HG03457 (cell line): ENCODE results near the gene FAM193B.

Experiments used
- ATAC-seq: cut with Tn5 transposase; IDR thresholded peaks from one replicate; pipeline ENCODE4 v1.9.1; 2021; ENCODE audit warnings: moderate number of reproducible peaks; ENCODE audit not compliant: unreplicated experiment

Gene FAM193B

DNA sequence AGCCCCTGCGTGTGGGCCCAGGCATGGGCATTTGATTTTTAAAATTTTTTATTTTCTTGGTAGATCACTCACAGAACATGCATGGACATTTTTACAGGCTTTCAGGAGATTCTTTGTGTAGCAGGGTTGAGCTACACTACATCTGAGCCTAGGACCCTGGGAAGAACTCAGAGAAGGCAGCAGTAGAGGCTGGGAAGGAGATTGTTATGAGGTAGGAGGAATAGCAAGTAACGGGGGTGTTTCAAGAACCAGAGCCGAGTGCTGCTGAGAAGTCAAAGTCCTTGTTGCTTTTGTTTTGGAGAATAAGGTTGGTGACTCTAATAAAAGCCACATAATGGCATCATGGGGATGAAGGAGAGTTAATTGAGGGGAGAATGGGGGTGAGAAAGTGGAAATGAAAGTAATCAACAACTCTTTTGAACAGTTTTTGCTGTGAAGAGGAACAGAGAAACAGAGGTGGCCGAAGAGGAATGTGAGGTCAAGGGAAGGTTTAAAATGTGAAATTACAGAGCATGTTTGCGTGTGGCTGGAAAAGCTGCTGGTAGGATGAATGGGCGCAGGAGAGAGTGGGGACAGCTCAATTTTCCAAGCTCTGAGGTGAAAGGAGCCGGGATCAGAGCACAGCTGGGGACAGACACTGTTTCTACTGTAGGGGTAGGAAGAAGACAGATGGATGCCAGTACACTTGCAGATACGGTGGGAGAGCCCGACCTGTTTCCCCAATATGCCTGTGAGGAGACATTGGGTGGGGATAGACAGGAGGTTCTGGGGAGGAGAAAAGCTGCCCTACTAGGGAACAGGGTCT is 52.3 kb downstream of the FAM193B start:
- no peak for ATAC-seq

DNA sequence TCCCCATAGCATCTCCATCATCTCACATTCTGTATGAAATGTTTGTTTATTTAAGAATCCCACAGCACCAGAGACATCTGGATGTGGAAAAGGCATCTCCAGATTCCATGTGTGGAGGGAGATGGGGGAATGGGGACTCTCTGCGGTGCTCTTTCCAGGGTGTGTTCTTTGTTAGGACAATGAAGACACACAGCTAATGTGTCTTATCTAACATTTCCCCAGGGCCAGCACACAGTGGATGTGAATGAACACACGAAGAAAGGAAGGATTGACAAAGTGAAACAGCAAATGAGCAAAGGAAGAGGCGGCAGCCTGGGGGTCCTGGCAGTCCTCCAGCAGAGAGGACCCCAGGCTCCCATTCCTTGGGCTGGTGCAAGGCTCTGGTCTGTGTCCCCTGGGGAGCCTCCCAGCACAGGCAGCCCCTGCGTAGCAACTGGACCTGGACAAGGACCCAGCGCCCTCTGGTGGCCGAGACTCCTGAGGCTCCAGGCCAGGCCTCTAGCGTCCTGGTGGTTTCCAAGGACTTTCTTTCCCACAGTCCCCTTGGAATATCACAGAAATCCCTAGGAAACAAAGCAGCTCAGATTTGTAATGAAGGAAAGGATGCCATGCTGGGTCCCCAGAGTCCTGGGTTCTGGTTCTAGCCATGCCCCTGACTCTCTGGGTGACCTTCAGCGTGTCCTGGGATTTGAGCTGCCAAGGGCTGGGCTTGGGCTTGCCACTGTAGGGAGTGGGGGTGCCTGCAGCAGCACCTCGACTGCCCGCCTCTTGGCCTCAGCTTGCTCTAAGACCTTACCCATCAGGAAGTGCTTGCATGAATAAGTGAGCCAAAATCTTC is 53.5 kb downstream of the FAM193B start:
- no peak for ATAC-seq

DNA sequence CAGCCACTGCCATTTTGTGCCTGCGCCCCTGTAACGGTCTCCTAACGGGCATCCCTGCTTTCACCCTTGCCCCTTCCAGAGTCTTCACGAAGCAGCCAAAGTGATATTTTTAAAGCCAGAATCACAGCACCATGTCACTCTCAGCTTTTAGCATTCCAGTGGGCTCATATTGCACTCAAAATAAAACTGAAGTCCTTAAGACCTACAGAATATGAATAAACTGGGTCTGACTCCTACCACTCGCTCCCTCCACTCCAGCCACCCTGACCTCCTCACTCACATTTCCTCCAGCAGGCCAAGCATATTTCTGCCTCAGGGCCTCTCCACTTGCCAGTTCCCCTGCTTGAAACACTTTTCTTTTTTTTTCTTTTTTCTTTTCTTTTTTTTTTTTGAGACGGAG is 54.5 kb downstream of the FAM193B start:
- no peak for ATAC-seq

DNA sequence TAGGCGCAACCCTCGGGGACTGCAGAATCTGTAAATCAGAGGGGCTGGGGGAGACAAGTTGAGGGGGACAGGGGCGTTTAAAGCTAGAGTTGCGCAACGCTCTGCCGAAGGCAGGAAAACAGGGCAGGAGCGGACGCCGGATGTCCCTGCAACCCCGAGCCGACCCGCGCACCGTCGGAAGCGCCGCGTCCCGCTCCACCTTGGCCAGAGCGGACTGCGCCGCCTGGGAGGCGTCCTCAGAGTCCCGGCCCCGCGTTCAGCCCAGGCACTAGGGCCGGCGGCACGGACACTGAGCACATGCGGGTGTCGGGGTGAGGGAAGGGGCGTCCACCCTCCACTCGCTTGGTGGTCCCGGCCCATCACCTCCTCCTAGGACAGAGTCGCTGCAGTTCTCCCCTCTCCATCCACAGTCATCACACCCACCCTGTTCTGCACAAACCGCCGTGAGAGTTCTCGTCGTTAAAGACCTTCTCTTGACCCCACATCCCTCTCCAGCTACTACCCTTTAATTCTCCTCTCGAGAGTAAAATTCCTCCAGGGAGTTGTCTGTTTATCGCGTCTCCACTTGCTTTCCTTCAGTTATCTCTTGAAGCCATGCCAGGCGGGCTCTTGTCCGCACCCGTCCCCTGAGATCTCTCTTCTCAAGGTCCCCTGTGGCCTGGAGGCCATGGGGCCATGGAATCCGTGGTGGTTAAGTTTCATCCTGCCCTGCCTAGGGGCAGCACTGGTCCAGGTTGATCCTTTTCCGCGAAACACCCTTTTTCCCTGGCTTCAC is 56.2 kb downstream of the FAM193B start:
- no peak for ATAC-seq

DNA sequence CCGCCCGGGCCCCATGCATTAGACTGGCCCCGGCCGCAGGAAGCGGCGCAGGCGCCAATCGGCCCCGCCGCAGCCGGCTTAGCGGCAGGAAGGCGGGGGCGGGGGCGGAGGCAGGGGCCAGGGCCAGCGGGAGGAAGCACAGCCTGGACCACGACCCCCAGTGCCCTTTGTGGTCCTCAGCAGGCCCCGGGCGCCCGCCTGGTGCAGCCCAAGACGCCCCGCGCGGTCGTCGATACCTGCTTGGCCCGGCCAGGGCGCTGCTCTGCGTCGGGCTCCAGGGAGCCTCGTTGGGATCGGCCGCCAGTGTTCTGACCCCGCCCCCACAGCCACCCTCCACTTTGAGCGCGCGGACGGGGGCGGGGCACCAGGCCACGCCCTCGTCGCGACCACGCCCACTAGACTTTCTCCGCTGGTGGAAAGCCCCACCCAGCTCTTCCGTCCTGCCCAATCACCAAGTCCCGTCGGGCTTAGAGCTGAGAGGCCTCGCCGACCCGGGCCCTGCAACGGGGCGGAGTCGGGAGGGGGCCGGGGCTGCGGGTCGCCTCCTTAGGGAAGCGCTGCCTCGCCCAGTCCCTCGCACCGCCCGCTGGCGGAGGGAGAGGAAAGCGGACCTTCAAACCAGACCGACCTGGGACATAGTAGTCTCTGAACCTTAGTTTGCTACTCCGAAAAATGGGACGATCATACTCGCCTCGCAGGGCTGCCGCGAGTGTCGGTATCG is 56.9 kb downstream of the FAM193B start, which contains the start of gene PDLIM7:
PDLIM7 (minus strand) TSS at position 313 of the 721 bp plus-strand sequence. CDS start 1,092 bp downstream, outside the sequence.
- ATAC-seq: peak; percentile 55

DNA sequence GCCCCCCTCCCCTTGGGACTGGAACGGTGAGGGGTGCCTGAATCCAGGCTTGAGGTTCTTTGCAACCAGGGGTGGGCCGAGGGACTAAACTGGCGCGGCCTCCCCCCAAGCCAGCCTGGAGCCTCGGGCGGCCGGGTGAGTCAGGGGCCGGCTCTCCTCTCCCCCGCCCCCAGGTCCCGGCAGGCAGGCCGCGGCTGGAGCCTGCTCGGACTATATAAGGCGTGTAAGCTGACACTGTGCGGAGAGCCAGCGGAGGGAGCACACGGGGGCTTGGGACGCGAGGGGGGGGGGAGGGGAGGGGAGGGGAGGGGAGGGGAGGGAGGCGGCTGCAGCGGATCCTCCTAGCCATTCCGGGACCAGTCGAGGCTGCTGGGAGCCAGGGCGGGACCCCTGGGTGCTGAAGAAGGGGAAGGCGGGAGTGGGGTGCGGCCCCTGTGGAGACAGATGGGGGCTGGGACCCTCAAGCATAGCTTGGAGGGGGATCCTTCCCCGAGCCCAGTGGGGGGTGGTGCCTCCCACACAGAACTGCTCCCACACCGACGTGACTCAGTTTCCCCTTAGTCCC is 57.6 kb downstream of the FAM193B start:
- ATAC-seq: no peak

DNA sequence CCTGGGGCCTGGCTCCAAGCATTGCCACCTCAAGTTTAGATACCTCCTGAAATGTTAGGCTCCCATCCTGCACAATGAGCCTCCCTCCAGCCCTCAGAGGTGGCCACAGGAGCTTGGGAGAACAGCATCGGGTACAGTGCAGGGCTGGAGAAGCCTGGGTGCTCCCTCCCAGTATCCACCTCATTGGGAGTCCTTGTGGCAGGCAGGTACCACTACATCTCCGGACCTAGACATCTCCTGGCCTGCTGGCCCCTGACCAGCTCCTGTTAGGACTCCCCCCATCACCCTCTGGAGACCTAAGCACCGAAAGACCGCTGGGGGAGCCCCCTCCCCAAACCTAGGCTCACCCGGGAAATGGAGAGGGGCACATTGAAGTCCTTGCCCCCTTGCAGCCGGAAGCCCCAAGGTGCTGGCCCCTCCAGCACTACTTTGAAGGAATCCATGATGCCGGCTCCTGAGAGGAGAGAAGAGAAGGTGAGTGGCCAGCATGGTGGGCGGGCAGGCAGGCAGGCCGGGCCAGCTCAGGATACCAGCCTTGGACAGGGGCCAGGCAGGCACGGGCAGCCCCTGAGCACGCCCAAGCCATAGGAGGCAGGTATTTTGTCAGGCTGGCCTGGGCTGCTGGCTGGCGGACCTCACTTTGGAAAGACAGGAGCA is 58.2 kb downstream of the FAM193B start:
- no peak for ATAC-seq

DNA sequence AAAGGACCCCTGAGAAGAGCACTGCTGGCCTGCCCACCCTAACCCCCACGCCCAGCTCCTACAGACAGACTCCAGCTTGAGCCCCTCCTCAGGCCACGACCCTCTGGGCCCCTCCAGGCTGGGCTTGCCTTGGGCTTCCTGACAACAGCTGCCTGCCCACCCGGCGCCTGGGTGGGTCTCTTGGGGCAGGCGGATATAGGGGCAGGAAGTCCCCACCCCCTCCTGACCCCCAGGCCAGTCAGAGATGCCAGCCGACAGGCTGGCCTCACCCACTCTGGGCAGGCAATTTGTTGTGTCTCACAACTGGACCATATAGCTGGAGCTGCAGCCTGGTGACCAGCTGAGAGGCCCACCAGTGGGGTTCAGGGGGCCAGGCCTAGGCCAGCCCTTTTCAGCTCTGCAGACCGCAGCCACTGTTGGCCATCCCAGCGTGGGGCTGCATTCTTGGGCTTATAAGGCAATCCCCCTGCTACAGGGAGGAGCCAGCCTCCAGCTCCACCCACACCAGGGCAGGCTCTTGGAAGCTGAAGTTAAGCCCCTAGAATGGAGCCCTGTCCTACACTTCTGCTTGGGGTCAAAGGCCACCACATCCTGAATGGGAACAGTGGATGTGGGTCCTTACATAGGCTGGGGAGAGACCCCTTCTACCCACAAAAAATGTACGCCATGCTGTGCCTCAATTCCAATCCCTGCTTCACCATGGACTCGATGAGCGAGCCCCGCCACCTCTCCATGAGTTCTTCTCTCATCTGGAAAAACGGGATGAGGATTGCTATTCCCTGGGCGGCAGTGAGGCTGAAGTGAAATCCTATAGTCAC is 58.9 kb downstream of the FAM193B start:
- ATAC-seq: no peak

DNA sequence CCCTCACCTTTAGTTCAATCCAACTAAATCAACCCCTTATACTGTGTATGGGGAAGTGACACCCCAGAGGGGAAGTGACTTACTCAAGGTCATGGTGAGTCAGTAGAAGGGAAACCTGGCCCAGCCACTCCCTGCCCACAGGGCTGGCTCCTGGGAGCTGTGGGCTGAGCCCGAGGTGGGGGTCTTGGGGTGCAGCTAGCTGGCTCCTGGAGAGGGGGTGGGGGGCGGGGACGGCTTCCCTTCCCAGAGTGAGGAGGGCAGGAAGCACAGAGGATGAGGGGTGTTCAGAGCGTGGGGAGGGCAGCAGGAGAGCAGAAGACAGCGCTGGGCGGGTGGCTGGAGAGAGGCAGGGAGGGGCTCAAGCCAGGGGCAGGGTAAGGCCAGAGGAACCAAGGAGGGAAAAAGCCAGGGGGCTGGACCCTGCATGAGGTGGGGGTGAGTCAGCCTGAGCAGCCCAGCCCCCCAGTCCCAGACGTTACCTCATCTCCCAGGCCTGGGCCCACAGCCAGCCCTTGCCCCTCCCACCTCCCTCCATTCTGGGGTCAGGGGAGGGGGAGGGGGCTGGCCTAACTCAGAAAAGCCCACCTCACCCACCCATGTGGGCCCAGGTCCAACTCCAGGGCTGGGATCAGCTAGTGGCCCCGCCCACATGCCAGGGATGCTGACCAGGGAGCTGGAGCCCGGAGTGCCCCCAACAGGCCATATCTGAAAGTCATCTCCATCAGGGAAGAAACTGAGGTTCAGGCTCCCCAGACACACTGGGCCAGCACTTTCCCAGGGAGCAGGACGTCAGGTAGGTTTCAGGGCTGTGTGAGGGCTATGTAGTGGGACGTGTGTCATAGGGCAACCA is 59.8 kb downstream of the FAM193B start:
- ATAC-seq: no peak

DNA sequence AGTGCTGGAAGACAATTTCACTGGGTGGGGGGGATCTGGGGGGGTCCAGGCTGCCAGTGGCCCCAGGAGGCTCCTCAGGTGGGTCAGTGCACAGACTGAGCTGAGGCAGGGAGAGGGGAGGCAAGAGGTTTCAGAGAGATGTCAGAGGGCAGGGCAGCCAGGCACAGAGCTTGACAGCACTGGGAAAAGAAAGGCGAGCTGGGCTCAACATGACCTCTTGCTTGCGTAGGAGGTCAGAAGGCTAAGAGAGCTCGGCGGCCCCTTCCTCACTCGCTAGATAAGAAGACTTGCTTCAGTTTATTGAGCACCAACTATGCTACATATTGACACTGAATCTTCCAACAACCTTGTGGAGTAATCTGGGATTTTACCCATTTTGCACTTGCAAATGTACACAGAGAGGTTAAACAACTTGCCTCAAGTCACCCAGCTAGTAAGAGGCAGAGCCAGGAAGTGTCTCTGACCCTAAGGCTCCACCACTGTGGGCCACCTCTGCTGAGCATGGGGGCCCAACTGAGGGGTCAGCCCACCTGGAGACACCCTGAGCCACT is 60.5 kb downstream of the FAM193B start:
- no peak for ATAC-seq

DNA sequence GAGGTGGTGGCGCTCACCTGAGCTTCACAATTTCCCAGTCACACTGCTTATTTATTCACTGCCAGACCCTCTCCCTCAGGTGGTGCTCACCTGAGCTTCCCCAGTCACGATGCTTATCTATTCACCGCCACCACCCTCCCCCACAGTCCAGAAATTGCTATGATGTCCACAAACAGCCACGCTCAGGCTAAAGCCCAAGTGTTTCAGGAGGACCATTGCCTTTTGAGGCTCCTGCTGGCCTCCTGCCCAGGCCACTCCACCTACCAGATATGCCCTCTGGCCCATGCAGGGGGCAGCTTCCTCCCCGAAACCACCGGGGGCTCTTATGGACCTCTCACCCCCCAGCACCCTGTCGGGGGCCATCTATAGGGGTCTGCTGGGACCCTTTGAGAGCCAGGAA is 61.5 kb downstream of the FAM193B start:
- no peak for ATAC-seq

DNA sequence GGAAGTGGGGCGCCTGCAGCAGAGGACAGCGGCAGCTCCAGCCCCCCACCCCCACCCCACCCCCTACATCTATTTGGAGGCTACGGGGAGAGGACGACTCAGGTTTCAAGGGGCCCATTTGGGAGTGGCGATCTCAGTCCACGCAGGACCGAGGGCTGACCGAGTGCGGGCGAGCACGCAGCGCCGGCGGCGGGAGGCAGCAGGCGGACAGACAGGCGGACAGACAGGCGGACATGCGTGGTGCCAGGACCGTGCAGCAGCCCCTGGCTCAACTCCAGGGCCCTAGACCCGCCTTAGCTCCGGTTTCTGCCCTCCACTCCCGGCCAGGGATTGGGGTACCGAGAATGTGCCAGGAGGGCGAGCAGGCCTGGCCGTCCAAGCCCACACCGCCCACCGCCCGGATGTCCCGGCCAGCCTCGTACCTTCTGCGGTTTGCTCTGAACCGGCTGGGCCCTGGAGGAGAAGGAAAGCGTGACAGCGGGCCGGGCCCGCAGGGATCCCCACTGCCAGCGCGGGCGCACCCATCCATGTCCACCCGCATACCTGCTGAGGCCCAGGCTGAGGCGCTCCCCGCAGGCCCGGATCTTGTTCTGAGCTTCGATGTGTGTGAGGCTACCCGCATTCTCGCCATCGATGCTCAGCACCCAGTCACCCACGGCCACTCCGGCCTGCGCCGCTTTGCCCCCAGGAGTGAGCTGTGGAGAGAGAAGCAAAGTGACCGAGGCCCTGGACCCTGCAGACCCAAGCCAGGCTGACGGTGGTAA is 62.2 kb downstream of the FAM193B start:
- ATAC-seq: no peak

DNA sequence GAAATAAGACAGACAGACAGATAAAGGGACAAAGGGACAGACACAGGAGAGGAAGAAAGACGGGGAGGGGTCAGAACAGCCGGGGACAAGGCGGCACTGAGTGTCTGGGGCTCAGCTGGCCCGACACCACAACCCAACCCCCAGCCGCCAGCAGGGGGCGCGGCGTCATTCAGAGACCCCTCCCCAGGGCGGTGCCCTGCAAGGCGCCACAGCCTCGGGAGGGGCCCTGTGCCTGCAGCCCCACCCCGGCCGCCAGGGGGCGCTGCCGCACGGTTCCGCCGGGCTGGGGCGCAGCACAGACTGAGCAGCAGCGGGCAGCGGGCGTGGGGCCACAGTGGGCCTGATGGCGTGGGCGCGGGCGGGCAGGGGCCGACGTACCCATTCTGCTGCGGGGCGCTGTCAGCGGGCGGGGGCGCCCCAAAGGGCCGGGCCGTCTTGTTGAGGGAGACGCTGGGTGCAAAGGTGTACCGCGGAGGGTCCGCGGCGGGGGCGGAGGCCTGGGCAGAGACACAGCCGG is 62.9 kb downstream of the FAM193B start:
- ATAC-seq: no peak

DNA sequence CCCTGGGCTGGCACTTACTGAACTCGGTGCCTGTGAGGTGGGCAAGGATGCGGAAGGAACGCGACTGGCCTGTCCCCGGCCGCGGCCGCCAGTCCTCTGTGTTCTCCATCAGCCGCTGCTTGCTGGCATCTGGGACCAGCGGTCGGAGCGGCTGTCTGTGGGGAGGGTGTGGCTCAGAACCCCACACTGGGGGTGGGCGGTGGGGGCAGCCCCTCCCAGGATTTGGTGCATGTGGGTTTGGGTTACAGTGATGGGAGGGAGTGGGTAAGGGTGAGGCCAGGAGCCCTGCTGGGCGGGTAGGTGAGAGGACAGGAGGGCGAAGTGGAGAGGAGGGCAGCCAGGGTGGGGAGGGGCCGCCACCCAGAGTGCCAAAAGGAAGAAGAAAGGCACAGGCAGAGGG is 63.4 kb downstream of the FAM193B start:
- ATAC-seq: no peak

DNA sequence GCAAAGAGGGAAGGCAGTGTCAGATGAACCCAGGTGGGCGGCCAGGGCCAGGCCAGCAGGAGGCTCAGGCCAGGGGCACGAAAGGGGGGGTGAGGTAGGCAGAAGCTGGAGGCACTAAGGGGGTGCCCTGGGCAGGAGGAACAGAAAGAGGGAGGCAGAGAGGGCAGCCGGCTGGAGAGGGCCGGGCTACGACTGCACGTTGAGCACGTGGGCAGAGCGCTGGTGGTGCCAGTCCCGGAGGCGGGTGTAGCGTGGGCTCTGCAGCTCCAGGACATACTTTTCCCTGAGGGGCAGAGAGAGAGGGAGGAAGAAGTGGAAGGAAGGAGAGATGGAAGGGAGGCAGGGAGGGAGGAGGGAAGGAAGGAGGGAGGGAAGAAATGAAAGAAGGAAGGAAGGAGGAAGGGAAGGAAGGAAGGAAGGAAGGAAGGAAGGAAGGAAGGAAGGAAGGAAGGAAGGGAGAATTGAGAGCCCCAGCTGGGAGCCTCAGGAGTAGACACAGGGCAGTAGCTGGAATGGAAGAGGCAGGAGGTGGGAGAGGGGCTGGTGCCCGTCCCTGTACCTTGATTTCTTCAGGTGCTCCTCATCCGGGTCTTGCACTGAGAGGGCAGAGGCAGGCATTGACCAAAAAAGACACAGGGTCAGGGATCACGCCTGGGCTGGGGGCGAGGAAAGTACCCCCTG is 63.9 kb downstream of the FAM193B start:
- ATAC-seq: no peak

DNA sequence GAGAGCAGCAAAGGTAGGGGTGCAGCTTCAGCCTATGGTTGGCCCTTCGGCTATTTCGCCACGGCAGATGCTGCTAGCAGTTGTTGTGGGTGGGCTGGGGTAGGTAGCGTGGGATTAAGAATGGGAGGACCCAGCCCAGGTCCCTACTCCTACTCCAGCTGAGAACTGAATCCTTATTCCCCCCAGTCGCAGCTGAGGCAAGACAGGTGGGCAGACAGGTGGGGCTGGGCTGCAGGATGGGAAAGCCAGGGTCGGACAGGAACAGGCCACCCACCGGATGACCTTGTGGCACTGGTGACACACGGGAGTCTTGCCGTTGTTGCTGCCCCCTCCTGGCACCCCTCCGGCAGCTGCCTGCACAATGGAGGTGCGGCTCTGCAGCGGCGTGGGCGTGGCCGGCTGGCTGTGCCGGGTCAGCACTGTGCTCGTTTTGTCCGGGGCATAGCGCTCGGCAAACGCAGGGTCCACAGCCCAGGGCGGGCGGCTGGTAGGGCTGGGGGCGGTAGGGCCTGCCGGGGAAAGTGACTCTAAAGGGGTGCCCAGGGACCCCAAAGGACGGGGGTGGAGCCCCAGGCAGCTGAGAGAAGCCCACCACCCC is 65.1 kb downstream of the FAM193B start:
- no peak for ATAC-seq
